Activated CD4-positive, alpha-beta T cell treated with anti-CD3 and anti-CD28 coated beads, Interleukin-2, amount 10 ng/mL, durations not matched to agents 24 days and 14 days (primary cell): Measurements from ENCODE around the gene WBP1L. TPM values are rescaled to one million over a fixed set of nuclear protein-coding genes. Genes with fewer than 3 reads are reported as not detected.

Experiments used
- DNase-seq: peaks from one replicate; pipeline ENCODE4 v3.0.0; 2022
- H3K27ac Mint-ChIP-seq: one replicate; pipeline ENCODE4 v1.8.0; 2022; ENCODE audit warnings: mild to moderate bottlenecking, mixed read lengths
- H3K27me3 Mint-ChIP-seq: one replicate; pipeline ENCODE4 v1.8.0; 2022; ENCODE audit warnings: mixed read lengths
- H3K36me3 Mint-ChIP-seq: one replicate; pipeline ENCODE4 v1.8.0; 2022; ENCODE audit warnings: low read depth, mild to moderate bottlenecking, mixed read lengths
- H3K4me1 Mint-ChIP-seq: one replicate; pipeline ENCODE4 v1.8.0; 2021; ENCODE audit warnings: mixed read lengths
- H3K4me3 Mint-ChIP-seq: one replicate; pipeline ENCODE4 v1.8.0; 2022; ENCODE audit warnings: mild to moderate bottlenecking, moderate library complexity, mixed read lengths
- H3K9me3 Mint-ChIP-seq: one replicate; pipeline ENCODE4 v1.8.0; 2021; ENCODE audit warnings: mixed read lengths
- intact Hi-C: fragments of 100-400 bp; cut with micrococcal nuclease; formaldehyde crosslinking; loops from one replicate; pipeline ENCODE4 v1.15.1; 2023
- total RNA-seq: library from RNA; stranded (reverse); gene quantifications from 2 replicates; pipeline ENCODE4 v1.2.3, GENCODE V29; 2022

WBP1L gene
- total RNA-seq, 1 donor from 2014 or later, result 15.8 TPM

GRCh38 chr10:102801978-102802377 is 58.2 kb downstream of the WBP1L start:
- Mint-ChIP-seq H3K27me3 (no peaks in the 10 kb centered on the region), H3K4me1 (peaks cover 23% of the 10 kb centered on the region), H3K36me3 (peaks cover 44% of the 10 kb centered on the region), H3K9me3 (peaks cover 5% of the 10 kb centered on the region), H3K4me3 (no peak overlapping the region), H3K27ac (peak overlapping the region; percentile 100)
- DNase-seq, result no peak
- intact Hi-C loops, result loop anchor here (2.0 kb wide), 1 partner anchor 299 kb away; the partner anchor contains the start of genes ACTR1A and SUFU

GRCh38 chr10:102802920-102803534 is 59.3 kb downstream of the WBP1L start:
- intact Hi-C loops, result loop anchor here (1.0 to 2.0 kb wide), 2 partner anchors 51 to 300 kb away; partner anchors contain the start of genes ACTR1A, BORCS7 and SUFU
- H3K4me1 Mint-ChIP-seq, result peaks cover 22% of the 10 kb centered on the region
- peak; percentile 73 for DNase-seq
- H3K27ac Mint-ChIP-seq, result peak overlapping the region; percentile 100
- no peaks in the 10 kb centered on the region for H3K27me3 Mint-ChIP-seq
- H3K4me3 Mint-ChIP-seq, result peak overlapping the region; percentile 80
- peaks cover 5% of the 10 kb centered on the region for H3K9me3 Mint-ChIP-seq
- peaks cover 40% of the 10 kb centered on the region for H3K36me3 Mint-ChIP-seq

DNA sequence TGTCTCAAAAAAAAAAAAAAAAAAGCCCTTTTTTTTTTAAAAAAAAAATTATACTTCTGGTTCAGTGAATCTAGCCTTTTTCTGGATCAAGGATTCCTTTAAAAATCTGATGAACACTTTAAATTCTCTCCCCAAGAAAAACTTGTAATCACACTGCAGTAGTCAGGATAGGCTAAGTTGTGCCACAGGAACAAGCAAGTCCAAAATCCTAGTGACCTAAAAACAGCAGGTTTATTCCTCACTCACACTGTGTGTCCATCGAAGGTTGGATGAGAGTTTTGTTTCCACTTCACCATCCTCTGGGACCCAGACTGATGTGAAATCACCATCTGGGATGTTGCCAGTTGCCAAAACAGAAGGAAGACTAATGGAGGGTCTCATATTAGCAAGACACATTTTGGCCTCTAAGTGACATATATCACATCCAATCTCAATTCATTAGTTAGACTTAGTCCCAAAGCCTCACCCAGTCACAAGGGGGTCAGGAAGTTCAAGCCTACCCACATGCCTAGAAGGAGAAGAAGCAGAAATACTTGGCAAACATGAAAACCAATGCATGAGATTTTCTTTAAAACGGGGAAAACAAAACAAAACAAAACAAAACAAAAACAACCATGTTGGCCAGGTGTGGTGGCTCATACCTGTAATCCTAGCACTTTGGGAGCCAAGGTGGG is 60.8 kb downstream of the WBP1L start:
- Mint-ChIP-seq H3K36me3 (peaks cover 35% of the 10 kb centered on the region), H3K4me1 (peaks cover 26% of the 10 kb centered on the region), H3K4me3 (peak overlapping the region; percentile 24), H3K27me3 (no peaks in the 10 kb centered on the region), H3K9me3 (peaks cover 5% of the 10 kb centered on the region), H3K27ac (peak overlapping the region; percentile 83)
- intact Hi-C loops, result loop anchor here (5.0 kb wide), 1 partner anchor 52 kb away; no protein-coding TSS in a partner anchor
- DNase-seq, result no peak

- intact Hi-C loops, result loop anchor here (5.0 kb wide), 1 partner anchor 56 kb away; no protein-coding TSS in a partner anchor
- no peak for DNase-seq
- peaks cover 20% of the 10 kb centered on the region for H3K4me1 Mint-ChIP-seq
- peaks cover 34% of the 10 kb centered on the region for H3K36me3 Mint-ChIP-seq
- no peaks in the 10 kb centered on the region for H3K27me3 Mint-ChIP-seq
- H3K27ac Mint-ChIP-seq, result no peak overlapping the region
- H3K4me3 Mint-ChIP-seq, result no peak overlapping the region
- H3K9me3 Mint-ChIP-seq, result peaks cover 5% of the 10 kb centered on the region
These were observed 64.6 kb downstream of the WBP1L start for GRCh38 chr10:102808380-102808779.

DNA sequence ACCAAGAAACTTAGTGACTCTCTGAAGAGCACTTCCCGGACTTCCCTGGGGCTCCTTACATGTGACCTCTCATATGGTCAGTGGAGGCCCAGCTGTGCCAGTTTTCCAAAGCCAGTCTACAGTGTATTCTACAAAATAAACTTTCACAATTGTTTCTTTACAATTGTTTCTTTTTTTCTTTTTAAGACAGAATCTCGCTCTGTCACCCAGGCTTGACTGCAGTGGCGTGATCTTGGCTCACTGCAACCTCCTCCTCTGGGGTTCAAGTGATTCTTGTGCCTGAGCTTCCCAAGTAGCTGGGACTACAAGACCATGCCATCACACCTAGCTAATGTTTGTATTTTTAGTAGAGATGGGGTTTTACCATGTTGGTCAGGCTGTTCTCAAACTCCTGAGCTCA is 67.6 kb downstream of the WBP1L start:
- H3K36me3 Mint-ChIP-seq, result peaks cover 36% of the 10 kb centered on the region
- H3K9me3 Mint-ChIP-seq, result no peaks in the 10 kb centered on the region
- no peak overlapping the region for H3K27ac Mint-ChIP-seq
- intact Hi-C loops, result loop anchor here (5.0 kb wide), 1 partner anchor 39 kb away; no protein-coding TSS in a partner anchor
- no peaks in the 10 kb centered on the region for H3K27me3 Mint-ChIP-seq
- no peak overlapping the region for H3K4me3 Mint-ChIP-seq
- H3K4me1 Mint-ChIP-seq, result peaks cover 20% of the 10 kb centered on the region
- no peak for DNase-seq

DNA sequence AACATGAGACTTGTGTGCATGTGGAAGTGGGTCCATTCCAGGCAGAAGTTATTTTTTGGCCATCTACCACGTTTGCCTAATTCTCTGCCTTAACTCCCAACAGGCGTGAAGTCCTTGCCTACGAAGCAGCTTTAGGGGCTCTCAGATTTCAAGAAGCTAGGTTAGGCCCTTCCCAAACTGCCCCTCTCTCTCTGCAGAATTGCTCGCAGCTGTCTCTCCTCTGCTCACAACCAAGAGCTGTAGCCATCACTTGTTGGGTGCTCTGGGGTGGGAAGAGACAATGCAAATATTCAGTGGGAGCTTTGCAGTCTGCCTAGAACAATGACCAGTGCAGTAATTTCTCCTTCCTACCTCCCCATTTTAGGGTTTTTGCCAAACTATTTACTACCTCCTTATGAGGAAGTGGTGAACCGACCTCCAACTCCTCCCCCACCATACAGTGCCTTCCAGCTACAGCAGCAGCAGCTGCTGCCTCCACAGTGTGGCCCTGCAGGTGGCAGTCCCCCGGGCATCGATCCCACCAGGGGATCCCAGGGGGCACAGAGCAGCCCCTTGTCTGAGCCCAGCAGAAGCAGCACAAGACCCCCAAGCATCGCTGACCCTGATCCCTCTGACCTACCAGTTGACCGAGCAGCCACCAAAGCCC is 68.6 kb downstream of the WBP1L start:
- H3K27me3 Mint-ChIP-seq, result no peaks in the 10 kb centered on the region
- intact Hi-C loops, result loop anchor here (5.0 kb wide), 1 partner anchor 40 kb away; no protein-coding TSS in a partner anchor
- no peaks in the 10 kb centered on the region for H3K9me3 Mint-ChIP-seq
- peak; percentile 76 for DNase-seq
- H3K27ac Mint-ChIP-seq, result peak overlapping the region; percentile 84
- peaks cover 32% of the 10 kb centered on the region for H3K36me3 Mint-ChIP-seq
- peak overlapping the region; percentile 57 for H3K4me3 Mint-ChIP-seq
- peaks cover 20% of the 10 kb centered on the region for H3K4me1 Mint-ChIP-seq

GRCh38 chr10:102813017-102813541 is 69.3 kb downstream of the WBP1L start:
- Mint-ChIP-seq H3K4me3 (no peak overlapping the region), H3K36me3 (peaks cover 32% of the 10 kb centered on the region), H3K27ac (peak overlapping the region; percentile 63), H3K27me3 (no peaks in the 10 kb centered on the region), H3K4me1 (peaks cover 20% of the 10 kb centered on the region), H3K9me3 (no peaks in the 10 kb centered on the region)
- intact Hi-C loops, result loop anchor here (5.0 kb wide), 1 partner anchor 41 kb away; no protein-coding TSS in a partner anchor
- DNase-seq, result no peak

- Mint-ChIP-seq H3K27me3 (no peaks in the 10 kb centered on the region), H3K27ac (peak overlapping the region; percentile 63), H3K4me1 (peaks cover 16% of the 10 kb centered on the region), H3K9me3 (no peaks in the 10 kb centered on the region), H3K36me3 (peaks cover 30% of the 10 kb centered on the region), H3K4me3 (no peak overlapping the region)
- no peak for DNase-seq
- intact Hi-C loops, result loop anchor here (5.0 kb wide), 1 partner anchor 42 kb away; no protein-coding TSS in a partner anchor
These were observed 70.1 kb downstream of the WBP1L start for GRCh38 chr10:102813734-102814452.

DNA sequence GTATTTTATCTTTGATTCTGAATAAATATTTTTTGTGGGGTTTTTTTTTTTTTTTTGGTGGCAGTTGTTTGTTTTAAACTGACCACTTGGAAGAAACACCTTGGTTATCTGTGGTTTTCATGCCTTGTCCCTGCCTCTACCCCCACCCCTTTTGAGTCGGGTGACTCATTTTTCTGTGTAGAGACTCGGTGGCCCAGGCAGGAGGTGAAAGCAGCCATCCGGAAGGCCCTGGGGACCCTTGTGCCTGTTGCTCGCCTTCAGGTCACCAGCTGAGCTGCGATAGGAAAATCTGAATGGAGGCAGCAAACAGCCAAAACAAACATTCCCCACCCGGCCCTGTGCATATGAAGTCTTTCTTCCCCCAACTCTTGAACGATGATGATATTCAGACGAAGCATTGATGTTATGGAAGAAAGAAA is 70.7 kb downstream of the WBP1L start:
- peaks cover 30% of the 10 kb centered on the region for H3K36me3 Mint-ChIP-seq

DNA sequence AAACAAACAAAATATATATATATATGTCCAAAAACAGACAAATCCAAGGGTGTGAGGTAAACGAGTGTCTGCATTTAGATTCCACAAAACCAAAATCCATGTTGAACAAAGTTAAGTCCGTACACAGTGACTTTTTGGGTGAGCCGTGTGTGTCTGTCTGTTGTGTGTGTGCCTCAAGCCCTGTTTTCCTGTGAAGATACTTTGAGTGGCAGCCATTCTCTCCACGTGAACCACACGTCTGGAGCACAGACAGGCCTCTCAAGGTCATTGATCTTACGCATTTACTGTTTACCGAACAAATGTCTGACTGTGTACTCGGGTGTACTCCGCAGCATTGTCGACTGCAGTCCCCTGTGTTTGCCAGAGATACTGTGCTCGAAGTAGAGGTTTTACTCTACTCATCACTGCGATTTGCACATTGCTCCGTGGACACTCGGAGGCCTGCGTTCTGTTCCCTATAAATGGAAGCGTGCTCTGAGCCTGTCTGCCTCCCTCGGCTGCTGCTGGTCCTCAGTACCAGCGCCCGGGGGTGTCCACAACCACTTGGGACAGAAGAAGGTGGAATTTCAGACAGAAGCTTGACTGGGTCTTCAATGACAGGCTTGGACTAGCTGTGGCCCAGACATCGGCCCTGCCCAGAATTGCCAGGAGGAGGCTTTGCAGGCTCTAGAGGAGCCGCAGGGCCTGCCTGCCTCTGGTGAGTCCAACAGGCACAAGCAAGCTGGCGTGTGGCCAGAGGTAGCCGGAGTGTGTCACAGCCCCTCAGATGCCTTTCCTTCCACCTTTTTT is 71.3 kb downstream of the WBP1L start:
- H3K4me3 Mint-ChIP-seq, result no peak overlapping the region
- no peaks in the 10 kb centered on the region for H3K27me3 Mint-ChIP-seq
- H3K36me3 Mint-ChIP-seq, result peaks cover 27% of the 10 kb centered on the region
- intact Hi-C loops, result loop anchor here (5.0 kb wide), 1 partner anchor 43 kb away; no protein-coding TSS in a partner anchor
- H3K27ac Mint-ChIP-seq, result no peak overlapping the region
- no peak for DNase-seq
- H3K9me3 Mint-ChIP-seq, result no peaks in the 10 kb centered on the region
- H3K4me1 Mint-ChIP-seq, result peaks cover 16% of the 10 kb centered on the region

More for the DNA sequence above, 70.7 kb downstream of the WBP1L start:
- Mint-ChIP-seq H3K4me3 (no peak overlapping the region), H3K9me3 (no peaks in the 10 kb centered on the region), H3K4me1 (peaks cover 16% of the 10 kb centered on the region), H3K27ac (no peak overlapping the region), H3K27me3 (no peaks in the 10 kb centered on the region)
- intact Hi-C loops, result loop anchor here (5.0 kb wide), 1 partner anchor 42 kb away; no protein-coding TSS in a partner anchor
- no peak for DNase-seq

- Mint-ChIP-seq H3K27ac (no peak overlapping the region), H3K4me1 (peaks cover 16% of the 10 kb centered on the region), H3K36me3 (peaks cover 24% of the 10 kb centered on the region), H3K9me3 (no peaks in the 10 kb centered on the region), H3K4me3 (no peak overlapping the region), H3K27me3 (no peaks in the 10 kb centered on the region)
- no peak for DNase-seq
- intact Hi-C loops, result no loop called here
These were observed 72.2 kb downstream of the WBP1L start for GRCh38 chr10:102815790-102816549.

DNA sequence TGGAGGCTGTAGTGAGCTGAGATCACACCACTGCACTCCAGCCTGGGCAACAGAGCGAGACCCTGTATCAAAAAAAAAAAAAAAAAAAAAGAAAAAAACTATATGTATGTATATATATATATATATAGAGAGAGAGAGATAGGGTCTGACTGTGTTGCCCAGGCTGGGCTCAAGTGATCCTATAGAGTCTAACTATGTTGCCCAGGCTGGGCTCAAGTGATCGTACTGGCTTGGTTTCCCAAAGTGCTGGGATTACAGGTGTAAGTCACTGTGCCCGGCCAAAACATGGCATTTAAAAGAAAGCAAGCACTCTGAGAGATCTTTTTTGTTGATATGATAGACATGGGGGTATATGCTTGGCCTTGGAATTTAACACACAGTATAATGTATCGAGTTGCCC is 73.4 kb downstream of the WBP1L start:
- H3K4me1 Mint-ChIP-seq, result peaks cover 12% of the 10 kb centered on the region
- no peak overlapping the region for H3K27ac Mint-ChIP-seq
- peaks cover 18% of the 10 kb centered on the region for H3K36me3 Mint-ChIP-seq
- DNase-seq, result no peak
- no peaks in the 10 kb centered on the region for H3K9me3 Mint-ChIP-seq
- no peaks in the 10 kb centered on the region for H3K27me3 Mint-ChIP-seq
- intact Hi-C loops, result no loop called here
- no peak overlapping the region for H3K4me3 Mint-ChIP-seq
